ENCODE measurements around the gene MFAP3.

The MFAP3 gene

DNA sequence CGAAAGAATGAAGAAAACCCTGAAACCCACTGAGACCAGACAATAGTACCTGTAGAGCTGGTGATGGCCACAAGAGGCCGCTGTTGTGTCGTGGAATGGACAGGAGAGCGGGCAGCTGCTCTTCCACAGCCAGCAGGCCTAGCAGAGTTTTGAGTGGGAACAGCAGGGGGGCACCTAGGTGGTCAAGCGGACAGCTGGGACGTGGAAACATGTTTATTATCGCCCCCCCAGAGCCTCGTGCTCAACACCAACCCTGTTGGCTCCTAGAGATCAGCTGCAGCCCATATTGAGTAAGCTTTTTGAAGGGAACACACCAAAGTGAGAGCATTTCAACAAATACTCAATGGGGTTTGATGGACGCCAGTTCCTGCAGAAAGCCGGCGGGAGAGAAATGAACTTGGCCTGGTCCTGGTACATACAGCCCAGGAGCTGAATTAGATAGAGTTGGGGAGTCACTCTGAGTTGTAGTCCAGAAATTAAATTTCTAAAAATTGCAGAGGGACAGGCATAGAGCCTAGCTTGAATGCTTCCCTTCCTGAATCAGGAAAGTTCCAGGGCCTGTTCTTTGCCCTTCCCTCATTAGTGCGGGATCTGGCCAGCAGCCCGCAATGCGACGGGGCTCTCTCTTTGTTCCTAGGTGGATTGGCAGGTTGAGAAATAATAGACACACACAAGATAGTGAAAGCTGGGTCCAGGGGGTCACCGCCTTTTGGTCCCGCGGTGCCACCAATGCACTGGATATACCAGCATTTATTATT is 33.8 kb downstream of the MFAP3 start:
- TF ChIP-seq, protein P1, sequence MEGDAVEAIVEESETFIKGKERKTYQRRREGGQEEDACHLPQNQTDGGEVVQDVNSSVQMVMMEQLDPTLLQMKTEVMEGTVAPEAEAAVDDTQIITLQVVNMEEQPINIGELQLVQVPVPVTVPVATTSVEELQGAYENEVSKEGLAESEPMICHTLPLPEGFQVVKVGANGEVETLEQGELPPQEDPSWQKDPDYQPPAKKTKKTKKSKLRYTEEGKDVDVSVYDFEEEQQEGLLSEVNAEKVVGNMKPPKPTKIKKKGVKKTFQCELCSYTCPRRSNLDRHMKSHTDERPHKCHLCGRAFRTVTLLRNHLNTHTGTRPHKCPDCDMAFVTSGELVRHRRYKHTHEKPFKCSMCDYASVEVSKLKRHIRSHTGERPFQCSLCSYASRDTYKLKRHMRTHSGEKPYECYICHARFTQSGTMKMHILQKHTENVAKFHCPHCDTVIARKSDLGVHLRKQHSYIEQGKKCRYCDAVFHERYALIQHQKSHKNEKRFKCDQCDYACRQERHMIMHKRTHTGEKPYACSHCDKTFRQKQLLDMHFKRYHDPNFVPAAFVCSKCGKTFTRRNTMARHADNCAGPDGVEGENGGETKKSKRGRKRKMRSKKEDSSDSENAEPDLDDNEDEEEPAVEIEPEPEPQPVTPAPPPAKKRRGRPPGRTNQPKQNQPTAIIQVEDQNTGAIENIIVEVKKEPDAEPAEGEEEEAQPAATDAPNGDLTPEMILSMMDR (IDR thresholded peaks at IDR 0.05; ENCODE audit: low read depth, low read length, missing control alignments), result peak; percentile 92
- H3K4me3 ChIP-seq (replicated peaks; ENCODE audit: low read depth, low read length), result no peak overlapping the region
- peak; percentile 37 for DNase-seq (ENCODE audit: extremely low read depth, low read depth)

DNA sequence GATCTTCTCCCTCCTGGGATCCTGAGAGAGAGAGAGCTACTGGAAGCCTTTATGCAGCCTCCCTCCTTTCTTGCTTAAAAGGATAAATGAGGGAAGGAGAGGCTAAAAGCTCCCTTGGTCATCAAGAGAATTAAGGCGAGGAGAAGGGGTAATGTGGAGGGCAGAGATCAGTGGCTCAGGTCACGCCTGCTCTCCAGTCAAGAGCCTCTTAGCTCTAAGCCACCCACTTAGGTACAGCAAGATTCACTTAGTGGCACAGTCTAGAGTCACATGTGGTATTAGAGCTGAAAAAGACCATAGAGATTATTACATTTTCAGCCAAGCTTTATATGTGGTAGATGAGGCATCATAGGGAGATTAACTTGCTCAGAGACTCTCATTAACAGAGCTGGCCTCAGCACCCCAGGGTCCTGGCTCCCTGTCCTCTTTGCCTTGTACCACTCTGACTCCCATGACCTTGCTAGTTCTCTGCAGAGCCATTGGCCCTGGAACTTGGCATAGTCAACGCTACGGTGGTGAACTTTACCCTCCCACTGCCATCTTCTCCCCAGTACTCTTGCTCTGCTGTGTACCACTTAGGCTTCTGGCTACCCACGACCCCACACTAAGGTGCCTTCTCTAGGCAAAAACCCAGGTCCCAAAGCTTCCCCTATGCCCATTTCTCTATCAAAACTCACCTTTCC is 37.6 kb downstream of the MFAP3 start:
- H3K4me3 ChIP-seq (replicated peaks; ENCODE audit: low read depth, low read length), result no peak overlapping the region
- TF ChIP-seq, protein P1 (IDR thresholded peaks at IDR 0.05; ENCODE audit: low read depth, low read length, missing control alignments), result no peak
- no peak for DNase-seq (ENCODE audit: extremely low read depth, low read depth)

DNA sequence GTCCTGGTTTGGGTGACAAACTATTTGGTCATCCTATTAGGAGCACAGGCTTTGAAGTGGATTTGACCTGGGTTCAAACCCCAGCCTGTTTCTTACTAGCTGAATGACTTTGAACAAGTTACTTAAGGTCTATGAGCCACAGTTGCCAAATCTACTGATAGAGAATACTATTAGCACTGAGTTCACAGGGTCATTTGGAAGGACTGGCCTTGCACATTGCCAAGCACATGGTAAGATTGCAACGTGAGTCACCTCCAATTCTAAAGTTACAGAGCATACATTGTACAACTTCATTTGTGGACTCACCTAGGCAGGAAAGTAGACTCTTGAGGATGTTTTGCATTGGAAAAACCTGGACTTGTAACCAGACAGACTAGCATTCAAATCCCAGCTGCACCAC is 38.9 kb downstream of the MFAP3 start:
- DNase-seq (ENCODE audit: extremely low read depth, low read depth), result no peak
- TF ChIP-seq, protein P1 (IDR thresholded peaks at IDR 0.05; ENCODE audit: low read depth, low read length, missing control alignments), result no peak
- no peak overlapping the region for H3K4me3 ChIP-seq (replicated peaks; ENCODE audit: low read depth, low read length)

DNA sequence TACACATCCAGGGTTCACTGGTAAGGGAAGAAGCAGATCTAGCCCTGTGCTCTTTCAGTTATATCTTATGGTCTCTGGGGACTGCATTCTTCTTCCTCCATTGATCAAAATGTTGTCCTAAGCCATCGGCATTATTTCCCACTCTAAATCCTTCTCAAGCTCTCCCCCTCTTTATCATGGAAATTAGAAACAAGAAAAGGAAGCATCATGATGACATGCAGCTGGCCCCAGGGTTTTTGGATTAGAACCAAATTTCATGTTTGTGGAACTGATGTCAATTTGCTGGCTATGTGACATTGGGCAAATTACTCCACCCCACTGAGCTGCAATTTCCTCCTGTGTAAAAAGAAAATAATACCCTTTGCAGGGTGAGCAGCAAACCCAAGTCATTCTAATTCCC is 39.5 kb downstream of the MFAP3 start:
- TF ChIP-seq, protein P1 (IDR thresholded peaks at IDR 0.05; ENCODE audit: low read depth, low read length, missing control alignments), result no peak
- H3K4me3 ChIP-seq (replicated peaks; ENCODE audit: low read depth, low read length), result no peak overlapping the region
- DNase-seq (ENCODE audit: extremely low read depth, low read depth), result no peak

DNA sequence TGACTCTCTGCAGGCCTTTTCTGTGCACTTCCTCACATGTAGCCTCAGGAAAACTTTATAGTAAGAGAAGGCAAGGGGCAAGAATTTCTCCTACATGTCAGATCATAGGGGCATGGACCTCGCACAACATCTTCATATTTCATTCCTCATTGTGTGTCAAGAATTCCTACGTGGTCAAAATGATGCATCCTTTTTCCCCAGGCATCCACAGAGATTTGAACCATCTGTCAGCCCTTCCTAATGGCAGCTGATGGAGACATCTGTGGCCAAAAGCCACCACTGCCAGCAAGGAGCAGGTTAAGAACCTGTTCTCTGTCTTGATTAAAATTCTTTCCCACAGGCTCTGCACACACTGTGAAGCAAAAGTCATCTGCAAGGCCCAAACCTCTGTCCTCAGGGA is 42.5 kb downstream of the MFAP3 start:
- H3K4me3 ChIP-seq (replicated peaks; ENCODE audit: low read depth, low read length), result no peak overlapping the region
- DNase-seq (ENCODE audit: extremely low read depth, low read depth), result no peak
- TF ChIP-seq, protein P1 (IDR thresholded peaks at IDR 0.05; ENCODE audit: low read depth, low read length, missing control alignments), result no peak

DNA sequence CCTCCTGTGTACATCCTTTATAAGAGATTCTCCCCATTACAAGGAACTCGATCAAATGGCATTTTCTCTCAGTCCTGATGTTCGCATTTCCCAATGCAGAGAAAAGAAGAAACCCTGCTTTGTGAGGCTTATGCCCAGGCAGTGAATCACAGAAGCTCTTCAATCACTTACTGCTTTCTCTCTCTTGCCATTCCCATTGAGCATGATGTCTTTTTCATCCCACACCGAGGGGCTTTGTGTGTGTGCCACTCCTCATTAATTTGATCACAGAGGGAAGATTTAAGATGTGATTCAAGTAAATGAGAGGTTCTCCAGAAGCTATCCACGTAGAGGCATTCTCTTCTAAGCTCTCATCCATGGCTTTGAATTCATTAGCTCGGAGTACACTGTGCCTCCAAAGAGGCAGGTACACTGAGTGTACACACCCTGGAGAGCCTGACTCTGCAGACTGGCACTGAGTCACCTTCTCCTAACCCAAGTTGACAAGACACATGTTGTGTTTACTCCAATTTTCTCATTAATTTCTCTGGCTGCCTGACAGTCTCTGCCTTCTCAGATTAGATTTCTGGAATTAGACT is 45.4 kb downstream of the MFAP3 start:
- TF ChIP-seq, protein P1 (IDR thresholded peaks at IDR 0.05; ENCODE audit: low read depth, low read length, missing control alignments), result no peak
- H3K4me3 ChIP-seq (replicated peaks; ENCODE audit: low read depth, low read length), result no peak overlapping the region
- no peak for DNase-seq (ENCODE audit: extremely low read depth, low read depth)
